HepG2 (cell line): ENCODE data around the gene KLF12. TPM values are rescaled to one million over a fixed set of nuclear protein-coding genes. Genes with fewer than 3 reads are reported as not detected.

ENCODE experiments used
- FOXK1 ChIP-seq: sonication (generic); formaldehyde crosslinking; IDR thresholded peaks from 2 replicates; pipeline ENCODE4 v1.4.0; 2020; ENCODE audit warnings: low read depth, missing genetic modification reagents, borderline replicate concordance
- FOXK2 ChIP-seq: fragments of 450-650 bp; IDR thresholded peaks from 2 replicates; pipeline ENCODE4 v1.6.1; 2016
- FOXO1 ChIP-seq: sonication (generic); formaldehyde crosslinking; IDR thresholded peaks from 2 replicates; pipeline ENCODE4 v1.4.0; 2020; ENCODE audit warnings: missing genetic modification reagents
- FOXP1 ChIP-seq, 2 experiments: fragments of 450-650 bp in 1 of 2; IDR thresholded peaks; 2 replicates each; pipeline ENCODE4 v1.6.1; 2017 to 2018; ENCODE audit warnings: antibody characterized with exemption in 1 of 2
- HNF4G ChIP-seq, 2 experiments: sonication (generic) in 1 of 2; formaldehyde crosslinking in 1 of 2; IDR thresholded peaks; 2 replicates each; pipeline versions ENCODE4 v1.4.0 to v1.6.1; 2011 to 2020; ENCODE audit warnings: borderline replicate concordance in 2 of 2, low read depth in 2 of 2, mild to moderate bottlenecking in 2 of 2, low read length in 1 of 2, missing genetic modification reagents in 1 of 2, moderate library complexity in 1 of 2
- LCORL ChIP-seq, 2 experiments: fragments of 450-650 bp in 1 of 2; sonication (generic) in 1 of 2; formaldehyde crosslinking in 1 of 2; IDR thresholded peaks; 2 replicates each; pipeline versions ENCODE4 v1.5.0 to v1.6.1; 2017 to 2020; ENCODE audit warnings: antibody characterized with exemption in 1 of 2, missing genetic modification reagents in 1 of 2
- MEIS2 ChIP-seq: sonication (generic); formaldehyde crosslinking; IDR thresholded peaks from 2 replicates; pipeline ENCODE4 v1.9.0; 2021; ENCODE audit warnings: mild to moderate bottlenecking, missing genetic modification reagents
- NFE2L1 ChIP-seq: sonication (generic); formaldehyde crosslinking; IDR thresholded peaks from 2 replicates; pipeline ENCODE4 v1.4.0; 2020; ENCODE audit warnings: missing genetic modification reagents, mild to moderate bottlenecking, borderline replicate concordance
- NR2F1 ChIP-seq, 2 experiments: fragments of 450-650 bp in 1 of 2; formaldehyde crosslinking in 1 of 2; IDR thresholded peaks; 2 replicates each; pipeline versions ENCODE4 v1.5.0 to v1.6.1; 2016 to 2020; ENCODE audit warnings: mild to moderate bottlenecking in 1 of 2, missing compliant biosample characterization in 1 of 2, missing genetic modification reagents in 1 of 2, moderate library complexity in 1 of 2
- RELA ChIP-seq: sonication (generic); formaldehyde crosslinking; IDR thresholded peaks from 2 replicates; pipeline ENCODE4 v1.4.0; 2020; ENCODE audit warnings: missing genetic modification reagents
- RXRB ChIP-seq: IDR thresholded peaks from 2 replicates; pipeline ENCODE4 v1.6.1; 2016; ENCODE audit warnings: borderline replicate concordance, missing genetic modification reagents, missing compliant biosample characterization
- SOX13 ChIP-seq, 3 experiments: fragments of 450-650 bp in 1 of 3; sonication (generic) in 1 of 3; formaldehyde crosslinking in 1 of 3; IDR thresholded peaks in 2 of 3; conservative IDR thresholded peaks in 1 of 3; 2 replicates each; pipeline versions ENCODE4 v1.5.0 to v1.6.1; 2016 to 2020; ENCODE audit warnings: antibody characterized with exemption in 1 of 3, mild to moderate bottlenecking in 1 of 3, missing compliant biosample characterization in 1 of 3, missing genetic modification reagents in 1 of 3, moderate library complexity in 1 of 3
- WIZ ChIP-seq: sonication (generic); formaldehyde crosslinking; IDR thresholded peaks from 2 replicates; pipeline ENCODE4 v1.5.1; 2020; ENCODE audit warnings: mild to moderate bottlenecking, missing genetic modification reagents
- ZNF33B ChIP-seq: sonication (generic); formaldehyde crosslinking; IDR thresholded peaks from 2 replicates; pipeline ENCODE4 v1.5.1; 2020; ENCODE audit warnings: mild to moderate bottlenecking, missing genetic modification reagents
- ZNF343 ChIP-seq: sonication (generic); formaldehyde crosslinking; IDR thresholded peaks from 2 replicates; pipeline ENCODE4 v1.4.0; 2020; ENCODE audit warnings: mild to moderate bottlenecking, missing genetic modification reagents
- ZNF672 ChIP-seq: sonication (generic); formaldehyde crosslinking; IDR thresholded peaks from 2 replicates; pipeline ENCODE4 v1.8.1; 2022; ENCODE audit warnings: missing genetic modification reagents
- polyA plus RNA-seq, 8 experiments: library from polyadenylated mRNA; depleted of rRNA in 3 of 8; stranded (reverse) in 7 of 8; unstranded in 1 of 8; fragments of >200 nt; fragmentation: Illumina TruSeq in 4 of 8; extraction: Trizol in 4 of 8; gene quantifications; 2 replicates each; pipeline versions ENCODE4 v1.2.1 to v1.2.3, GENCODE V29; 2011 to 2016; ENCODE audit warnings: low read depth in 4 of 8, missing spikeins in 1 of 8, mixed read lengths in 1 of 8; ENCODE audit not compliant: insufficient read depth in 1 of 8
- total RNA-seq, 5 experiments: library from RNA; depleted of rRNA; stranded (reverse); fragments of >200 nt; fragmentation: Illumina TruSeq; extraction: Trizol; gene quantifications; 2 replicates each; pipeline ENCODE4 v1.2.3, GENCODE V29; 2016; ENCODE audit warnings: low read depth in 1 of 5
- TF ChIP-seq, protein P1 (sequence below): sonication (generic); formaldehyde crosslinking; IDR thresholded peaks from 2 replicates; pipeline ENCODE4 v1.8.1; 2022; ENCODE audit warnings: mild to moderate bottlenecking, missing genetic modification reagents
- TF ChIP-seq, protein P2 (sequence below): IDR thresholded peaks from 2 replicates; pipeline ENCODE4 v1.6.1; 2016; ENCODE audit warnings: control low read depth
- TF ChIP-seq, protein P3 (sequence below): sonication (generic); formaldehyde crosslinking; conservative IDR thresholded peaks from 2 replicates; pipeline ENCODE4 v1.4.0; 2020; ENCODE audit warnings: missing genetic modification reagents
- TF ChIP-seq, protein P4 (sequence below): sonication (generic); formaldehyde crosslinking; IDR thresholded peaks from 2 replicates; pipeline ENCODE4 v1.5.1; 2020; ENCODE audit warnings: missing genetic modification reagents, mild to moderate bottlenecking, borderline replicate concordance
- TF ChIP-seq, protein P5 (sequence below): IDR thresholded peaks from 2 replicates; pipeline ENCODE4 v1.6.1; 2012; ENCODE audit warnings: low read depth, low read length, improper control_type of control experiment

Gene KLF12
- total and polyA plus RNA-seq, 2 of the 13 experiments (the other 11 are each of a cell fraction or from before 2014, with no cell fraction given): 0.66 to 1.5 TPM

DNA sequence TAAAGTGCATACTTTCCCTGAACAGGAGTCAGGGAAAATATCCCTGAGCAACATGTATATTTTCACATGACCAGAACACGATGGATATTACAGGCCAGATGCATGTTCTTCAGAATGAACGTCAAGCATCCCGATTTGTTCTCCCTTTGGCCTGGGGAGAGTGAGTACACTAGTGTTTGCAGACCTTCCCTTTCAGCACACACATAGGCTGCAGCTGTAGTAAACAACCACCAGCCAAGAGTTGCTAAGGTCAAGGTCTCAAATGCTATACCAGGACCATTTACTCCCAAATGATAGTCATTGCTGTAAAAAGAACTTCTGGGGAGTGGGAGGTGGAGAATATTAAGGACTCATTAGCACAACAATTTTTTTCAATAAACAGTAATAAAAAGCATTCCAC is 3.0 kb downstream of the KLF12 start (continued):
- TF ChIP-seq, protein P1, sequence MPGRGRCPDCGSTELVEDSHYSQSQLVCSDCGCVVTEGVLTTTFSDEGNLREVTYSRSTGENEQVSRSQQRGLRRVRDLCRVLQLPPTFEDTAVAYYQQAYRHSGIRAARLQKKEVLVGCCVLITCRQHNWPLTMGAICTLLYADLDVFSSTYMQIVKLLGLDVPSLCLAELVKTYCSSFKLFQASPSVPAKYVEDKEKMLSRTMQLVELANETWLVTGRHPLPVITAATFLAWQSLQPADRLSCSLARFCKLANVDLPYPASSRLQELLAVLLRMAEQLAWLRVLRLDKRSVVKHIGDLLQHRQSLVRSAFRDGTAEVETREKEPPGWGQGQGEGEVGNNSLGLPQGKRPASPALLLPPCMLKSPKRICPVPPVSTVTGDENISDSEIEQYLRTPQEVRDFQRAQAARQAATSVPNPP (CRISPR knock-in tag): no peak
- TF ChIP-seq LCORL (IDR thresholded peaks at IDR 0.05) (no peak), LCORL (CRISPR knock-in tag; IDR thresholded peaks at IDR 0.05) (peak; percentile 29; the same call in 1 of the 2 replicates), SOX13 (IDR thresholded peaks at IDR 0.05) (no peak), SOX13 (CRISPR knock-in tag; conservative IDR thresholded peaks at IDR 0.05 in 1 of 2, IDR thresholded peaks at IDR 0.05 in 1 of 2) (peak in 1 of 2 experiments; percentile 31; a peak in 1 of 4 replicates), MEIS2 (CRISPR knock-in tag) (no peak), NR2F1 (CRISPR knock-in tag; IDR thresholded peaks at IDR 0.05) (peak; percentile 85 to 92), RELA (CRISPR knock-in tag) (no peak), FOXK1 (CRISPR knock-in tag) (peak; percentile 62; the same call in 1 of the 2 replicates), ZNF672 (CRISPR knock-in tag) (no peak), HNF4G (IDR thresholded peaks at IDR 0.05; ENCODE audit: borderline replicate concordance, low read depth, low read length) (peak; percentile 24; the same call in 1 of the 2 replicates), HNF4G (CRISPR knock-in tag; IDR thresholded peaks at IDR 0.05; ENCODE audit: borderline replicate concordance, low read depth) (no peak; the same call in 1 of the 2 replicates), FOXK2 (no peak), FOXO1 (CRISPR knock-in tag) (peak; percentile 94), RXRB (CRISPR knock-in tag) (peak; percentile 82), NFE2L1 (CRISPR knock-in tag) (no peak), ZNF33B (no peak), ZNF343 (no peak), FOXP1 (IDR thresholded peaks at IDR 0.05) (peak; percentile 84), FOXP1 (CRISPR knock-in tag; IDR thresholded peaks at IDR 0.05) (peak; percentile 96), WIZ (CRISPR knock-in tag) (0 out of 2 replicates have a peak, but pooled peaks have one; percentile 31)
- TF ChIP-seq, protein P2, sequence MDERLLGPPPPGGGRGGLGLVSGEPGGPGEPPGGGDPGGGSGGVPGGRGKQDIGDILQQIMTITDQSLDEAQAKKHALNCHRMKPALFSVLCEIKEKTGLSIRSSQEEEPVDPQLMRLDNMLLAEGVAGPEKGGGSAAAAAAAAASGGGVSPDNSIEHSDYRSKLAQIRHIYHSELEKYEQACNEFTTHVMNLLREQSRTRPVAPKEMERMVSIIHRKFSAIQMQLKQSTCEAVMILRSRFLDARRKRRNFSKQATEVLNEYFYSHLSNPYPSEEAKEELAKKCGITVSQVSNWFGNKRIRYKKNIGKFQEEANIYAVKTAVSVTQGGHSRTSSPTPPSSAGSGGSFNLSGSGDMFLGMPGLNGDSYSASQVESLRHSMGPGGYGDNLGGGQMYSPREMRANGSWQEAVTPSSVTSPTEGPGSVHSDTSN (CRISPR knock-in tag): no peak
- TF ChIP-seq, protein P3, sequence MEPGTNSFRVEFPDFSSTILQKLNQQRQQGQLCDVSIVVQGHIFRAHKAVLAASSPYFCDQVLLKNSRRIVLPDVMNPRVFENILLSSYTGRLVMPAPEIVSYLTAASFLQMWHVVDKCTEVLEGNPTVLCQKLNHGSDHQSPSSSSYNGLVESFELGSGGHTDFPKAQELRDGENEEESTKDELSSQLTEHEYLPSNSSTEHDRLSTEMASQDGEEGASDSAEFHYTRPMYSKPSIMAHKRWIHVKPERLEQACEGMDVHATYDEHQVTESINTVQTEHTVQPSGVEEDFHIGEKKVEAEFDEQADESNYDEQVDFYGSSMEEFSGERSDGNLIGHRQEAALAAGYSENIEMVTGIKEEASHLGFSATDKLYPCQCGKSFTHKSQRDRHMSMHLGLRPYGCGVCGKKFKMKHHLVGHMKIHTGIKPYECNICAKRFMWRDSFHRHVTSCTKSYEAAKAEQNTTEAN (CRISPR knock-in tag): peak; percentile 30; the same call in 1 of the 2 replicates
- TF ChIP-seq, protein P4, sequence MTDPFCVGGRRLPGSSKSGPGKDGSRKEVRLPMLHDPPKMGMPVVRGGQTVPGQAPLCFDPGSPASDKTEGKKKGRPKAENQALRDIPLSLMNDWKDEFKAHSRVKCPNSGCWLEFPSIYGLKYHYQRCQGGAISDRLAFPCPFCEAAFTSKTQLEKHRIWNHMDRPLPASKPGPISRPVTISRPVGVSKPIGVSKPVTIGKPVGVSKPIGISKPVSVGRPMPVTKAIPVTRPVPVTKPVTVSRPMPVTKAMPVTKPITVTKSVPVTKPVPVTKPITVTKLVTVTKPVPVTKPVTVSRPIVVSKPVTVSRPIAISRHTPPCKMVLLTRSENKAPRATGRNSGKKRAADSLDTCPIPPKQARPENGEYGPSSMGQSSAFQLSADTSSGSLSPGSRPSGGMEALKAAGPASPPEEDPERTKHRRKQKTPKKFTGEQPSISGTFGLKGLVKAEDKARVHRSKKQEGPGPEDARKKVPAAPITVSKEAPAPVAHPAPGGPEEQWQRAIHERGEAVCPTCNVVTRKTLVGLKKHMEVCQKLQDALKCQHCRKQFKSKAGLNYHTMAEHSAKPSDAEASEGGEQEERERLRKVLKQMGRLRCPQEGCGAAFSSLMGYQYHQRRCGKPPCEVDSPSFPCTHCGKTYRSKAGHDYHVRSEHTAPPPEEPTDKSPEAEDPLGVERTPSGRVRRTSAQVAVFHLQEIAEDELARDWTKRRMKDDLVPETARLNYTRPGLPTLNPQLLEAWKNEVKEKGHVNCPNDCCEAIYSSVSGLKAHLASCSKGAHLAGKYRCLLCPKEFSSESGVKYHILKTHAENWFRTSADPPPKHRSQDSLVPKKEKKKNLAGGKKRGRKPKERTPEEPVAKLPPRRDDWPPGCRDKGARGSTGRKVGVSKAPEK (CRISPR knock-in tag): 0 out of 2 replicates have a peak, but pooled peaks have one; percentile 42
- TF ChIP-seq, protein P5, sequence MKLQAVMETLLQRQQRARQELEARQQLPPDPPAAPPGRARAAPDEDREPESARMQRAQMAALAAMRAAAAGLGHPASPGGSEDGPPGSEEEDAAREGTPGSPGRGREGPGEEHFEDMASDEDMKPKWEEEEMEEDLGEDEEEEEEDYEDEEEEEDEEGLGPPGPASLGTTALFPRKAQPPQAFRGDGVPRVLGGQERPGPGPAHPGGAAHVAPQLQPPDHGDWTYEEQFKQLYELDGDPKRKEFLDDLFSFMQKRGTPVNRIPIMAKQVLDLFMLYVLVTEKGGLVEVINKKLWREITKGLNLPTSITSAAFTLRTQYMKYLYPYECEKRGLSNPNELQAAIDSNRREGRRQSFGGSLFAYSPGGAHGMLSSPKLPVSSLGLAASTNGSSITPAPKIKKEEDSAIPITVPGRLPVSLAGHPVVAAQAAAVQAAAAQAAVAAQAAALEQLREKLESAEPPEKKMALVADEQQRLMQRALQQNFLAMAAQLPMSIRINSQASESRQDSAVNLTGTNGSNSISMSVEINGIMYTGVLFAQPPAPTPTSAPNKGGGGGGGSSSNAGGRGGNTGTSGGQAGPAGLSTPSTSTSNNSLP: 0 out of 2 replicates have a peak, but pooled peaks have one; percentile 29
